OCI-LY1 (cell line): ENCODE data around the gene FRS3.

ENCODE experiments used
- CTCF ChIP-seq: fragments of 200-600 bp; sonication (generic), shearing (Covaris generic); IDR thresholded peaks from 2 replicates; pipeline ENCODE4 v1.5.1; 2017; ENCODE audit warnings: mild to moderate bottlenecking, antibody characterized with exemption, low read length, moderate library complexity, mixed read lengths
- EZH2 ChIP-seq: fragments of 200-600 bp; sonication (generic), shearing (Covaris generic); IDR thresholded peaks from 2 replicates; pipeline ENCODE4 v1.8.0; 2017; ENCODE audit warnings: borderline replicate concordance, mixed run types, mild to moderate bottlenecking, antibody characterized with exemption, low read length, moderate library complexity, mixed read lengths

DNA sequence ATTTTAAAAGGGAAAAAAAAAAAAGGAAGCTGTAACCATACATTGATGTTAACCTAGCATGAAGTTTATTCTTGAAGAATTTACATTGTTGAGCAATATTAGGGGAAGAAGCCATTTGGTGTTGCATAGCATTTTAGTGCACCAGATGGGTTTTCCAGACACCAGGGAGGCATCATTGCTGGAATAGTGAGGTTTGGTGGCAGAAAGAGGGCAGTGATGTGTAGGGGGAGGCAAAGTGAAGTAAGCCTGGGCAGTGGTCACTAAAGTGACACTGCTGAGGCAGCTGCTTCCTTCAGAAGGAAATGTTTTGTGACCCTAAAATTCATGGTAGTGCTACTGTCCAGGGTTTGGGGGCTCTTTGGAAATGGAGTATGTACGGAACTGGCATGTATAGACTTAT is 10.3 kb upstream of the FRS3 start:
- TF ChIP-seq CTCF (no peak), EZH2 (no peak)
